GM10248 (cell line): ENCODE measurements around the gene PCDHB1.

Experiments used
- CTCF ChIA-PET: fragments of 300-600 bp; sonication (Branson Sonifier 250); formaldehyde crosslinking; extraction: SDS; loops from one replicate; lab custom pipeline; 2021; ENCODE audit warnings: antibody characterized with exemption; lab: Yijun Ruan, JAX
- POLR2A ChIA-PET: fragments of 350-650 bp; sonication (Branson Sonifier 250); formaldehyde crosslinking; extraction: SDS; loops from one replicate; lab custom pipeline; 2020; ENCODE audit warnings: antibody characterized with exemption; lab: Yijun Ruan, JAX
- DNase-seq: peaks from one replicate; pipeline ENCODE4 v3.0.0; 2012; ENCODE audit errors: extremely low spot score
- TF ChIP-seq, protein P1 (sequence below): IDR thresholded peaks from 2 replicates; pipeline ENCODE4 v1.5.1; 2012; ENCODE audit warnings: mild to moderate bottlenecking, low read depth; ENCODE audit errors: extremely low read depth, missing control alignments, control extremely low read depth

PCDHB1 gene

DNA sequence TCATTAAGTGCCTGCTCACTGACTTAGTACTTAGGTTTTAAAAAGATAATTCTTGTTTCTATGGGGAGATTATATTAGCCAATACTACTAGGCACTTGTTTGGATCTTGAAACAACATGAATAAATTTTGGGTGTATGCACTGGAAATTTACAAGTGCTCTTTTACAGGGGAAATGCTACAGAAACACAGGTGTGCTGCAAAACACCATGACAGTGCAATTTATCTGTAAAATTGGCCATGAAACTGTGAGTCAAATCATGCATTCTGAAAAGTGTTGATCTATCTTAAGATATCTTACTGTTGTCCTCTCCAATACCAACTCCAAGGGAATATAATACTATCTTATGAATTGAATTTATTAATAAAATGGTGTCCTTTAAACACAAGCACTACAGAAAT is 12.1 kb upstream of the PCDHB1 start:
- CTCF ChIA-PET = no interaction called here
- no peak for DNase-seq
- TF ChIP-seq, protein P1, sequence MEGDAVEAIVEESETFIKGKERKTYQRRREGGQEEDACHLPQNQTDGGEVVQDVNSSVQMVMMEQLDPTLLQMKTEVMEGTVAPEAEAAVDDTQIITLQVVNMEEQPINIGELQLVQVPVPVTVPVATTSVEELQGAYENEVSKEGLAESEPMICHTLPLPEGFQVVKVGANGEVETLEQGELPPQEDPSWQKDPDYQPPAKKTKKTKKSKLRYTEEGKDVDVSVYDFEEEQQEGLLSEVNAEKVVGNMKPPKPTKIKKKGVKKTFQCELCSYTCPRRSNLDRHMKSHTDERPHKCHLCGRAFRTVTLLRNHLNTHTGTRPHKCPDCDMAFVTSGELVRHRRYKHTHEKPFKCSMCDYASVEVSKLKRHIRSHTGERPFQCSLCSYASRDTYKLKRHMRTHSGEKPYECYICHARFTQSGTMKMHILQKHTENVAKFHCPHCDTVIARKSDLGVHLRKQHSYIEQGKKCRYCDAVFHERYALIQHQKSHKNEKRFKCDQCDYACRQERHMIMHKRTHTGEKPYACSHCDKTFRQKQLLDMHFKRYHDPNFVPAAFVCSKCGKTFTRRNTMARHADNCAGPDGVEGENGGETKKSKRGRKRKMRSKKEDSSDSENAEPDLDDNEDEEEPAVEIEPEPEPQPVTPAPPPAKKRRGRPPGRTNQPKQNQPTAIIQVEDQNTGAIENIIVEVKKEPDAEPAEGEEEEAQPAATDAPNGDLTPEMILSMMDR = no peak
- POLR2A ChIA-PET = no interaction called here

DNA sequence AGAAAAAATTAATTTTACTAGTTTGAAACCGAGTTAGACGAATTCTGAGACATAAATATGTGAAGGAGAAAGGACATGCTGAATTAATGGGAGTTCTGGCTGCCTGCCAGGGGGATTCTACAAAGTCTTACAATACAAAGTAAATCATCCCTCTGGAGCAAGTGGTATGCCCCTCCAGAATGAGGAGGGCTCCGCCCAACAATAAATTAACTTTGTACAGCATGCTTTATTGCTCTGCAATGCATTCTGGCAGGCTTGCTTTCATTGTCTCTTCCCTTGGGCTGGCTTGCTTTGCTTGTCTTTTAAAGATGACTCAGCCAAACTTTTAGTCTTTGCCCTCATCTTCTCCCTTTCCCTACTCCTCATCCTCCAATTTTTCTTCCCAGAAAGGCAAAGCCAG is 11.7 kb upstream of the PCDHB1 start:
- TF ChIP-seq, protein P1 = no peak
- ChIA-PET CTCF (no interaction called here), POLR2A (no interaction called here)
- DNase-seq = no peak

DNA sequence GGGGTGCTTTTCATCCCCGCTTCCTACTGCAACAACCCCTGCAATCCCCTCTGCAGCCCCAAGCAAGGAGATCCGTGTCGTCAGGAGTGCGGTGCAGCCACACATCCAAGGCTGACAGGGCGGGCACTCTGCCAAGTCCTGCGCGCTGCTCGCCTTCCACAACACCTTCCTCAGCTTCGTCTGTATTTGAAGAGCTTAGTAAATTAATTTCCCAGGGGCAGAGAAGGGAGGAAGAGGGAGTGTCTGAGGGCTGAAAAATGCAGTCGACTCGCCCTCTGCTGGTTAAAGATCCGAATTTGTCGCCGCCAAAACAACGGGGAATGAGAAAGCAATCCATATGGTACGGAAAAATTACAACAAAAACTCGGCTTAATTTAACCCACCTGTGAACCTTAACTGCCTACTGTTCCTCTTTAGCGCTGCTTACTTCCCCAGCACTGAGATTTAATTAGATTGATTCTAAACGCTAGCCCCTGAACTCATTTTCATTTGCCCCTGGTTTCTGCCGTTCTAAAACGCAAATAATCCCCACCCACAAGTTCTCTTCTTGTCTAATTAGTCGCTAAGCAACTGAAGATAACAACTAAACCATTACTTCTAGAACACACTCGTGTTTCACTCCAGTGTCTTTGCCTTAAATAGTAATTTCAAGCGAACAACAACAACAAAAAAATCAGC is 10.9 kb upstream of the PCDHB1 start:
- POLR2A ChIA-PET = no interaction called here
- CTCF ChIA-PET = no interaction called here

DNA sequence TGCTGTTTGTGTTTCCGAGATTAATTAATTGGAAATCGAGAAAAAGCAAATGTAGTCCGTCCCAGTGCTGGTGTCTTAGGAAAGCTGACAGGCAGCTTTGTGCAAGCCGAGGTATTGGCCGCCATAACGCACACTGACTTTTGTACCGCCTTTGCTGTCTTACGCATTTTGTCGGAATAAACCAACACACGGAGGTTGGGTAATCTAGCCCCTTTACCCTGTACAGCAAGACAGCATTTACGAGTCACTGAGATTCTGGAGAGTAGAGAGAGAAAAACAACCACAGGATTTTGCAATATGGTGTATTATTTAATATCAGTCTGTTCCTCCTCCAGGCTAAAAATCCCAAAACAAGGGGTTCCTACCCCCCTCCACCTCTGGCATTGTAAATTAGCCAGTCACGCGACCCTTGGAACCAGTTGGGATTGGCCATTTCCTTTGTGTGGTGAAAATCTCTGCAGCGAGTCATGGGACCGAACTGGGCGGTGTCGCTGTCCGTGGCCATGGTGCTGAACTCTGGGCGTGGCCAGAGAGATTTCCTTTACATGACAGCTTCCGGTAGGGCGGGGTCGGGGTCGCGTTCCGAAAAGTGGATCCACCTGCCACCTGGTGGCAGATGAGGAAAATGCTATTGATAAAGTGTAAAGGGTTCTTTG is 10.3 kb upstream of the PCDHB1 start:
- DNase-seq = peak; percentile 56
- TF ChIP-seq, protein P1 = peak; percentile 18
- ChIA-PET POLR2A (no interaction called here), CTCF (no interaction called here)

More for the DNA sequence above, 10.9 kb upstream of the PCDHB1 start:
- no peak for DNase-seq
- TF ChIP-seq, protein P1 = no peak

DNA sequence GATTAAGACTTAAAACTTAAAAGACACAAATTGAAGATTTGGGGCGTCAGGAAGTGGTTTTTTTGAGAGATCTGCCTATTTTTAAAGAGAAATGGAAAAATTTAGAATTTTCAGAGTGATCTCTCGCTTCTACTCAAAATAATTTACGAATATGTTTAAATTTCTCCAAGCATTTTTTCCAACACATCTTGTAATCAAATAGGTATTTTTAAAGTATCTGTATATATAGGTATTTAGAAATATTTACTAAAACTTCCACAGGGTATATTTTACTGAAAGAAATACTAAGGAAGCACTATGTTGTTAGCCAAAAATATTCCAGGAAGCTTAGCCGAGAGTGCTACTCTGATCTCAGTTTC is 9.8 kb upstream of the PCDHB1 start:
- no peak for DNase-seq
- ChIA-PET POLR2A (no interaction called here), CTCF (no interaction called here)
- TF ChIP-seq, protein P1 = no peak

DNA sequence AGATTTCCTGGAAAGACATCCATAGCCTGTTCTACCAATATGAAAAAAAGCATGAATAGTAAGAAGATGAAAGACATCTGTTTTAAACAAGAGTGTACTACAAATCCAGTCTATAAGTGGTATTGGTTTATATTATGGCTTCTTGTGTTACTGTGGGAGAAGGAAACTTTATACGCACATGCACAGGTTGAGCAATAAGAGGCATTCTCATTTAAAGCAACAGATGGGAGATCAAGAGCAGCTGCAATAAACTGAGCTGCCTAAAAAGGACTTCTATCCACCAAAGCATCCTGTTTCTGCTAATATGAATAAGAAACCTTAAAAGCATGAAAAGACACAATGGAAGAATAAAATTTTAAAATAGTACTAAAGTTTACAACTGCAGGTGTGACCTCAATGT is 8.6 kb upstream of the PCDHB1 start:
- POLR2A ChIA-PET = no interaction called here
- TF ChIP-seq, protein P1 = no peak
- CTCF ChIA-PET = no interaction called here
- no peak for DNase-seq
